Measurements from ENCODE around the gene ENOSF1. TPM values are rescaled to one million over a fixed set of nuclear protein-coding genes. Genes with fewer than 3 reads are reported as not detected.

Gene ENOSF1
- total RNA-seq, 1 experiment from 2014 or later, result 44.6 TPM

DNA sequence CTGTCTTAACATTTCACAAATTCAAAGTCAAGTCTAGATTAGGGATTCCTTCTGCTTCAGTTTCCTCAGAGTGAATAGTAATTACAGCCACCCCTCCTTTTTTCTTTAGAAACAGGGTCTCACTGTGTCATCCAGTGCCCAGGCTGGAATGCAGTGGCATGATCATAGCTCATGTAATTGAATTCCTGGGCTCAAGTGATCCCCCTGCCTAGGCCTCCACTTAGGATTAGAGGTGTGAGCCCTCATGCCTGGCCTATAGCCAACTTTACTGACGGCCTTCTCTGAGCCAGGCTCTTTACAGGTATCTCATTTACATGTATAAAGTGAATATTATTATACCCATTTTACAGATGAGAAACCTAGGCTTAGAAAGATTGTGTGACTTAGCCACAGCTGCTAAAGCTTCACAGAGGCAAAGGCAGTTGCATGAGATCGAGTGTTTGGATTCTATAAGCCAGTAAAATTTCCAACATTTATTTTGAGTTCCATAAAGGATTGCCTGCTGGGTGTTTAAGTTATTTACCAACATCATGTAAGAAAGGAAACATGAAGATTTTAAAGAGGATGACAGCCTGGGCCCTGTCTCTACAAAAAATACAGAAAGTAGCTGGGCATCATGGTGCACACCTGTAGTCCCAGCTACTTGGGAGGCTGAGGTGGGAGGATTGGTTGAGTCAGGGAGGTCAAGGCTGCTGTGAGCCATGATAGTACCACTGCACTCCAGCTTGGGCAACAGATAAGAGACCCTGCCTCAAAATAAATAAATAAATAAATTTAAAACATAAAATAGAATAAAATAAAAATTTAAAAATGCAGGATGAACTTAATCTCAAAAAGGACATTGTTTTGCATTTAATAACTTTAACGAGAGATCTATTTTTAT, 1.8 kb downstream of the ENOSF1 start:
- TF ChIP-seq, protein P1, sequence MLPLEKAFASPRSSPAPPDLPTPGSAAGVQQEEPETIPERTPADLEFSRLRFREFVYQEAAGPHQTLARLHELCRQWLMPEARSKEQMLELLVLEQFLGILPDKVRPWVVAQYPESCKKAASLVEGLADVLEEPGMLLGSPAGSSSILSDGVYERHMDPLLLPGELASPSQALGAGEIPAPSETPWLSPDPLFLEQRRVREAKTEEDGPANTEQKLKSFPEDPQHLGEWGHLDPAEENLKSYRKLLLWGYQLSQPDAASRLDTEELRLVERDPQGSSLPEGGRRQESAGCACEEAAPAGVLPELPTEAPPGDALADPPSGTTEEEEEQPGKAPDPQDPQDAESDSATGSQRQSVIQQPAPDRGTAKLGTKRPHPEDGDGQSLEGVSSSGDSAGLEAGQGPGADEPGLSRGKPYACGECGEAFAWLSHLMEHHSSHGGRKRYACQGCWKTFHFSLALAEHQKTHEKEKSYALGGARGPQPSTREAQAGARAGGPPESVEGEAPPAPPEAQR (CRISPR knock-in tag; IDR thresholded peaks at IDR 0.05), result no peak
- TF ChIP-seq, protein P2, sequence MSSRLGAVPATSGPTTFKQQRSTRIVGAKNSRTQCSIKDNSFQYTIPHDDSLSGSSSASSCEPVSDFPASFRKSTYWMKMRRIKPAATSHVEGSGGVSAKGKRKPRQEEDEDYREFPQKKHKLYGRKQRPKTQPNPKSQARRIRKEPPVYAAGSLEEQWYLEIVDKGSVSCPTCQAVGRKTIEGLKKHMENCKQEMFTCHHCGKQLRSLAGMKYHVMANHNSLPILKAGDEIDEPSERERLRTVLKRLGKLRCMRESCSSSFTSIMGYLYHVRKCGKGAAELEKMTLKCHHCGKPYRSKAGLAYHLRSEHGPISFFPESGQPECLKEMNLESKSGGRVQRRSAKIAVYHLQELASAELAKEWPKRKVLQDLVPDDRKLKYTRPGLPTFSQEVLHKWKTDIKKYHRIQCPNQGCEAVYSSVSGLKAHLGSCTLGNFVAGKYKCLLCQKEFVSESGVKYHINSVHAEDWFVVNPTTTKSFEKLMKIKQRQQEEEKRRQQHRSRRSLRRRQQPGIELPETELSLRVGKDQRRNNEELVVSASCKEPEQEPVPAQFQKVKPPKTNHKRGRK (CRISPR knock-in tag; IDR thresholded peaks at IDR 0.05; ENCODE audit: borderline replicate concordance), result no peak
- TF ChIP-seq, protein P3, sequence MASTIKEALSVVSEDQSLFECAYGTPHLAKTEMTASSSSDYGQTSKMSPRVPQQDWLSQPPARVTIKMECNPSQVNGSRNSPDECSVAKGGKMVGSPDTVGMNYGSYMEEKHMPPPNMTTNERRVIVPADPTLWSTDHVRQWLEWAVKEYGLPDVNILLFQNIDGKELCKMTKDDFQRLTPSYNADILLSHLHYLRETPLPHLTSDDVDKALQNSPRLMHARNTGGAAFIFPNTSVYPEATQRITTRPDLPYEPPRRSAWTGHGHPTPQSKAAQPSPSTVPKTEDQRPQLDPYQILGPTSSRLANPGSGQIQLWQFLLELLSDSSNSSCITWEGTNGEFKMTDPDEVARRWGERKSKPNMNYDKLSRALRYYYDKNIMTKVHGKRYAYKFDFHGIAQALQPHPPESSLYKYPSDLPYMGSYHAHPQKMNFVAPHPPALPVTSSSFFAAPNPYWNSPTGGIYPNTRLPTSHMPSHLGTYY (CRISPR knock-in tag; IDR thresholded peaks at IDR 0.05), result no peak
- no peak for TF ChIP-seq SP1 (CRISPR knock-in tag; conservative IDR thresholded peaks at IDR 0.05)
- Mint-ChIP-seq H3K36me3 (peaks cover 12% of the 10 kb centered on the region), H3K4me1 (peaks cover 8% of the 10 kb centered on the region), H3K27ac (no peak overlapping the region), H3K9me3 (no peaks in the 10 kb centered on the region), H3K4me3 (peak overlapping the region; percentile 63), H3K27me3 (ENCODE audit: low read depth) (no peaks in the 10 kb centered on the region; the same call in 1 of the 2 replicates)
- no peak for ATAC-seq
- POLR2A ChIA-PET, result no interaction called here
- CTCF ChIA-PET, result interaction anchor here (0.9 to 1.0 kb wide), 2 partner anchors 87 to 125 kb away, joined by 3 to 4 read pairs; no protein-coding TSS in a partner anchor
- DNase-seq (ENCODE audit: low spot score), result no peak

DNA sequence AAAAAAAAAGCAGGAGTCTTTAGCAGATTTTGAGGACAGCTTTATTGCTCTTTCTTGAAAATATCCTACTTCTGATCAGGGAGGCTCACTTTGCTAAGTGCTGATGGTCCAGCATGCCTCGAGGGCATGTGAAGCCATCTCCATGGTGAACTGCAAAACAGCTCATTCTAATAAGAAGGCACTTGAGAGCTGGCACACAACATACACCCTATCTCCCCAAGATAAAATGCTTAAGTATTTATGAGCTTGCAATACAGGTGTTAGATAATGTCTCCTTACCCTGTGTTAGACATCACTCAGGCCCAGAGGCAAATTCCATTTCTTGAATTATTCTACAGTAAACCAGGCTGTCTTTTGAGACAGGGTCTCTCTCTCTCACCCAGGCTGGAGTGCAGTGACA, 2.7 kb downstream of the ENOSF1 start:
- peaks cover 21% of the 10 kb centered on the region for H3K36me3 Mint-ChIP-seq
- H3K27me3 Mint-ChIP-seq (ENCODE audit: low read depth), result no peaks in the 10 kb centered on the region; the same call in 1 of the 2 replicates
- no peak overlapping the region for H3K4me3 Mint-ChIP-seq
- peaks cover 8% of the 10 kb centered on the region for H3K4me1 Mint-ChIP-seq
- TF ChIP-seq, protein P4, sequence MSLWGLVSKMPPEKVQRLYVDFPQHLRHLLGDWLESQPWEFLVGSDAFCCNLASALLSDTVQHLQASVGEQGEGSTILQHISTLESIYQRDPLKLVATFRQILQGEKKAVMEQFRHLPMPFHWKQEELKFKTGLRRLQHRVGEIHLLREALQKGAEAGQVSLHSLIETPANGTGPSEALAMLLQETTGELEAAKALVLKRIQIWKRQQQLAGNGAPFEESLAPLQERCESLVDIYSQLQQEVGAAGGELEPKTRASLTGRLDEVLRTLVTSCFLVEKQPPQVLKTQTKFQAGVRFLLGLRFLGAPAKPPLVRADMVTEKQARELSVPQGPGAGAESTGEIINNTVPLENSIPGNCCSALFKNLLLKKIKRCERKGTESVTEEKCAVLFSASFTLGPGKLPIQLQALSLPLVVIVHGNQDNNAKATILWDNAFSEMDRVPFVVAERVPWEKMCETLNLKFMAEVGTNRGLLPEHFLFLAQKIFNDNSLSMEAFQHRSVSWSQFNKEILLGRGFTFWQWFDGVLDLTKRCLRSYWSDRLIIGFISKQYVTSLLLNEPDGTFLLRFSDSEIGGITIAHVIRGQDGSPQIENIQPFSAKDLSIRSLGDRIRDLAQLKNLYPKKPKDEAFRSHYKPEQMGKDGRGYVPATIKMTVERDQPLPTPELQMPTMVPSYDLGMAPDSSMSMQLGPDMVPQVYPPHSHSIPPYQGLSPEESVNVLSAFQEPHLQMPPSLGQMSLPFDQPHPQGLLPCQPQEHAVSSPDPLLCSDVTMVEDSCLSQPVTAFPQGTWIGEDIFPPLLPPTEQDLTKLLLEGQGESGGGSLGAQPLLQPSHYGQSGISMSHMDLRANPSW (CRISPR knock-in tag; conservative IDR thresholded peaks at IDR 0.05; ENCODE audit: low read depth), result no peak
- TF ChIP-seq RORB (CRISPR knock-in tag; IDR thresholded peaks at IDR 0.05), result no peak
- TF ChIP-seq ATF1 (CRISPR knock-in tag; IDR thresholded peaks at IDR 0.05), result no peak
- TF ChIP-seq, protein P2 (CRISPR knock-in tag; IDR thresholded peaks at IDR 0.05; ENCODE audit: borderline replicate concordance), result no peak
- TF ChIP-seq, protein P5, sequence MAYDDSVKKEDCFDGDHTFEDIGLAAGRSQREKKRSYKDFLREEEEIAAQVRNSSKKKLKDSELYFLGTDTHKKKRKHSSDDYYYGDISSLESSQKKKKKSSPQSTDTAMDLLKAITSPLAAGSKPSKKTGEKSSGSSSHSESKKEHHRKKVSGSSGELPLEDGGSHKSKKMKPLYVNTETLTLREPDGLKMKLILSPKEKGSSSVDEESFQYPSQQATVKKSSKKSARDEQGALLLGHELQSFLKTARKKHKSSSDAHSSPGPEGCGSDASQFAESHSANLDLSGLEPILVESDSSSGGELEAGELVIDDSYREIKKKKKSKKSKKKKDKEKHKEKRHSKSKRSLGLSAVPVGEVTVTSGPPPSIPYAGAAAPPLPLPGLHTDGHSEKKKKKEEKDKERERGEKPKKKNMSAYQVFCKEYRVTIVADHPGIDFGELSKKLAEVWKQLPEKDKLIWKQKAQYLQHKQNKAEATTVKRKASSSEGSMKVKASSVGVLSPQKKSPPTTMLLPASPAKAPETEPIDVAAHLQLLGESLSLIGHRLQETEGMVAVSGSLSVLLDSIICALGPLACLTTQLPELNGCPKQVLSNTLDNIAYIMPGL (CRISPR knock-in tag; IDR thresholded peaks at IDR 0.05), result no peak
- ChIA-PET CTCF (interaction anchor here (1.0 kb wide), 1 partner anchor 86 kb away, joined by 3 read pairs; no protein-coding TSS in a partner anchor), POLR2A (no interaction called here)
- DNase-seq (ENCODE audit: low spot score), result no peak
- no peak overlapping the region for H3K27ac Mint-ChIP-seq
- no peaks in the 10 kb centered on the region for H3K9me3 Mint-ChIP-seq
- no peak for ATAC-seq

All from WTC11 (cell line).